HG02759 (cell line): ENCODE data around the gene CCDC40.

ENCODE experiments used
- ATAC-seq: cut with Tn5 transposase; IDR thresholded peaks from one replicate; pipeline ENCODE4 v1.9.1; 2021; ENCODE audit warnings: mild to moderate bottlenecking, moderate library complexity; ENCODE audit not compliant: unreplicated experiment

CCDC40 gene

DNA sequence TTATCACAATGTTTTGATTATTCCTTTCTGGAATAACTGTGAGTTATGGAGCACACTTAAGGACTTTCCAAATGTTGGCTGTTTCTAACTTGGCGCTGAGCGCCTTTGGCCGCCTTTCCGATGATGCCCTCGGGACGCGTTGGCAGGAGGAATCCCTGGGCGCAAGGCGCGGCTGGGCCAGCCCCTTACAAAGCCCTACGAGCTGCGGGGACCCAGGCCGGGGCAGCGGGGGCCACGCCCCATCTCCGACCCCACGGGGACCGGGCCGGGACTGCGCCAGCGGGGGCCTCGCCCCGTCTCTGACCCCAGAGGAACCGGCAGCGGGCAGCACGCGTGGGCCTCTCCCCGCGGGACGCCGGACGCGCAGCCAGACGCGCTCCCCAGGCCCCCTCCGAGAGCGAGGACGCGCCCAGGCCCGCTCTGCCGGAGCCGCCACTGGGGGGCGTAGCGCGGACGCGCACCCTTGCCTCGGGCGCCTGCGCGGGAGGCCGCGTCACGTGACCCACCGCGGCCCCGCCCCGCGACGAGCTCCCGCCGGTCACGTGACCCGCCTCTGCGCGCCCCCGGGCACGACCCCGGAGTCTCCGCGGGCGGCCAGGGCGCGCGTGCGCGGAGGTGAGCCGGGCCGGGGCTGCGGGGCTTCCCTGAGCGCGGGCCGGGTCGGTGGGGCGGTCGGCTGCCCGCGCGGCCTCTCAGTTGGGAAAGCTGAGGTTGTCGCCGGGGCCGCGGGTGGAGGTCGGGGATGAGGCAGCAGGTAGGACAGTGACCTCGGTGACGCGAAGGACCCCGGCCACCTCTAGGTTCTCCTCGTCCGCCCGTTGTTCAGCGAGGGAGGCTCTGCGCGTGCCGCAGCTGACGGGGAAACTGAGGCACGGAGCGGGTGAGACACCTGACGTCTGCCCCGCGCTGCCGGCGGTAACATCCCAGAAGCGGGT, 64.8 kb downstream of the CCDC40 start, which contains the start of gene GAA:
GAA (plus strand) TSS at position 571 of the 935 bp plus-strand sequence. CDS start 3,006 bp downstream, outside the sequence.
- ATAC-seq = peak; percentile 85

- peak; percentile 14 for ATAC-seq
These were observed 65.7 kb downstream of the CCDC40 start for GRCh38 chr17:80101946-80102663.

GRCh38 chr17:80102664-80103448, 66.4 kb downstream of the CCDC40 start:
- ATAC-seq = no peak

- ATAC-seq = no peak
These were observed 67.1 kb downstream of the CCDC40 start for GRCh38 chr17:80103449-80104085.

DNA sequence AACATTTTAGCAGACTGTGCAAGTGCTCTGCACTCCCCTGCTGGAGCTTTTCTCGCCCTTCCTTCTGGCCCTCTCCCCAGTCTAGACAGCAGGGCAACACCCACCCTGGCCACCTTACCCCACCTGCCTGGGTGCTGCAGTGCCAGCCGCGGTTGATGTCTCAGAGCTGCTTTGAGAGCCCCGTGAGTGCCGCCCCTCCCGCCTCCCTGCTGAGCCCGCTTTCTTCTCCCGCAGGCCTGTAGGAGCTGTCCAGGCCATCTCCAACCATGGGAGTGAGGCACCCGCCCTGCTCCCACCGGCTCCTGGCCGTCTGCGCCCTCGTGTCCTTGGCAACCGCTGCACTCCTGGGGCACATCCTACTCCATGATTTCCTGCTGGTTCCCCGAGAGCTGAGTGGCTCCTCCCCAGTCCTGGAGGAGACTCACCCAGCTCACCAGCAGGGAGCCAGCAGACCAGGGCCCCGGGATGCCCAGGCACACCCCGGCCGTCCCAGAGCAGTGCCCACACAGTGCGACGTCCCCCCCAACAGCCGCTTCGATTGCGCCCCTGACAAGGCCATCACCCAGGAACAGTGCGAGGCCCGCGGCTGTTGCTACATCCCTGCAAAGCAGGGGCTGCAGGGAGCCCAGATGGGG, 68.0 kb downstream of the CCDC40 start:
- ATAC-seq = no peak

- ATAC-seq = no peak
These were observed 68.5 kb downstream of the CCDC40 start for GRCh38 chr17:80104956-80105375.

DNA sequence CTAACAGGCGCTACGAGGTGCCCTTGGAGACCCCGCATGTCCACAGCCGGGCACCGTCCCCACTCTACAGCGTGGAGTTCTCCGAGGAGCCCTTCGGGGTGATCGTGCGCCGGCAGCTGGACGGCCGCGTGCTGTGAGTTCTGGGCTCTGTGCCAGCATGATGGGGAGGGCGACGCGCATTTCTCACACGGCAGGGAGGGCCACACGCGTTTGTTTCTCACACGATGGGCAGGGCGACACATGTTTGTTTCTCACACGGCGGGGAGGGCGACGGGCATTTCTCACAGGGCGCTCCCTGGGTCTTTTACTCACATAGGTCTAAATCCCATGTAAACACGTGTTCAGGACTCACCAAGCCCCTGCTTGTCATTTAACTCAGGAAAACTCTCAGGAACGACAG, 69.3 kb downstream of the CCDC40 start:
- no peak for ATAC-seq

- no peak for ATAC-seq
These were observed 69.7 kb downstream of the CCDC40 start for GRCh38 chr17:80106176-80106575.

GRCh38 chr17:80106751-80107150, 70.3 kb downstream of the CCDC40 start:
- no peak for ATAC-seq

DNA sequence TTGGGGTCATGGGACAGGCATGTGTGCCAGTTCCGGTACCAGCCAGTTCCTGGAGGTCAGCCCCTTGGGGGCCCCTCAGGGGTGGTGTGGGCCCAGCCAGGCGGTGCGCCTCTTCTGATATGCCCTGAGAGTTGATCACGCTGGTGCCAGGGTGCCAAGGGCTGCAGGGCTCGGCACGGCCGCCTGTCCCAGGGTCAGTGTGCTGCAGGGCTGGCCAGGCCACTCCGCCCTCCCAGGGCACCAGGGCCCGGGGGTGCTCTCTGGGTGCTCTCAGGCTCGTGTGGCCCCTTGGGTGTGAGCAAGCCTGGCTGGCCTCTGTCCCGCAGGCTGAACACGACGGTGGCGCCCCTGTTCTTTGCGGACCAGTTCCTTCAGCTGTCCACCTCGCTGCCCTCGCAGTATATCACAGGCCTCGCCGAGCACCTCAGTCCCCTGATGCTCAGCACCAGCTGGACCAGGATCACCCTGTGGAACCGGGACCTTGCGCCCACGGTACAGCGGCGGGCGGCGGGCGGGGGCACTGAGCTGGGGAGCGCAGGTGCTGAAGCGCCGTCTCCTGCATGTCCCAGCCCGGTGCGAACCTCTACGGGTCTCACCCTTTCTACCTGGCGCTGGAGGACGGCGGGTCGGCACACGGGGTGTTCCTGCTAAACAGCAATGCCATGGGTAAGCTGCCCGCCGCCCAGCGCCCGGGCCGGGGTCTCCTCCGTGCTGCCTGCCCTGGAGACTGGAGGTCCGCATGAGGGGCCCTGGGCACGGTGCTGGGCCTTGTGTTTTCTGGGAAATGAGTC, 71.0 kb downstream of the CCDC40 start:
- no peak for ATAC-seq

DNA sequence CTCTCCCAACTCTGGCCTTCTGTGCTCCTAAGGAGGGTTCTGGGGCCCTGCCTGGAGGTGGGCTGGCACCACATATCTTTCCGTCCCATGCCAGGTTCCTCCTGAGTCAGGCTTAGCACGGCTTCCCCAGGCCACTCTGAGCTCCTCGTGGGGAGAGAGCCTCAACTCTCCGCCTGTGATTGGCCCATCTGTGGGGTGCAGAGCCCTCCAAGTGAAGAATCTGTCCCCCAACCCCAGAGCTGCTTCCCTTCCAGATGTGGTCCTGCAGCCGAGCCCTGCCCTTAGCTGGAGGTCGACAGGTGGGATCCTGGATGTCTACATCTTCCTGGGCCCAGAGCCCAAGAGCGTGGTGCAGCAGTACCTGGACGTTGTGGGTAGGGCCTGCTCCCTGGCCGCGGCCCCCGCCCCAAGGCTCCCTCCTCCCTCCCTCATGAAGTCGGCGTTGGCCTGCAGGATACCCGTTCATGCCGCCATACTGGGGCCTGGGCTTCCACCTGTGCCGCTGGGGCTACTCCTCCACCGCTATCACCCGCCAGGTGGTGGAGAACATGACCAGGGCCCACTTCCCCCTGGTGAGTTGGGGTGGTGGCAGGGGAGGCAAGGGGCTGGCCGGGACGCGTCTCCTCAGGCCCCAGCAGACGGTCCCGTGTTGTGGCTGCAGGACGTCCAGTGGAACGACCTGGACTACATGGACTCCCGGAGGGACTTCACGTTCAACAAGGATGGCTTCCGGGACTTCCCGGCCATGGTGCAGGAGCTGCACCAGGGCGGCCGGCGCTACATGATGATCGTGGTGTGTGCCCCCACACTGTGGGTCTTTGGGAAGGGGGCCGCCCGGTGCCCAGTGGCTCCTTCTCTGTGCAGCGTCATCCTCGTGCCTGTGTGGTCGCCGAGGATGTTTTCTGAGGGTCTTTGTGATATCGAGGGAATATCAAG, 71.9 kb downstream of the CCDC40 start:
- ATAC-seq = no peak

- no peak for ATAC-seq
These were observed 72.7 kb downstream of the CCDC40 start for GRCh38 chr17:80109066-80109660.

DNA sequence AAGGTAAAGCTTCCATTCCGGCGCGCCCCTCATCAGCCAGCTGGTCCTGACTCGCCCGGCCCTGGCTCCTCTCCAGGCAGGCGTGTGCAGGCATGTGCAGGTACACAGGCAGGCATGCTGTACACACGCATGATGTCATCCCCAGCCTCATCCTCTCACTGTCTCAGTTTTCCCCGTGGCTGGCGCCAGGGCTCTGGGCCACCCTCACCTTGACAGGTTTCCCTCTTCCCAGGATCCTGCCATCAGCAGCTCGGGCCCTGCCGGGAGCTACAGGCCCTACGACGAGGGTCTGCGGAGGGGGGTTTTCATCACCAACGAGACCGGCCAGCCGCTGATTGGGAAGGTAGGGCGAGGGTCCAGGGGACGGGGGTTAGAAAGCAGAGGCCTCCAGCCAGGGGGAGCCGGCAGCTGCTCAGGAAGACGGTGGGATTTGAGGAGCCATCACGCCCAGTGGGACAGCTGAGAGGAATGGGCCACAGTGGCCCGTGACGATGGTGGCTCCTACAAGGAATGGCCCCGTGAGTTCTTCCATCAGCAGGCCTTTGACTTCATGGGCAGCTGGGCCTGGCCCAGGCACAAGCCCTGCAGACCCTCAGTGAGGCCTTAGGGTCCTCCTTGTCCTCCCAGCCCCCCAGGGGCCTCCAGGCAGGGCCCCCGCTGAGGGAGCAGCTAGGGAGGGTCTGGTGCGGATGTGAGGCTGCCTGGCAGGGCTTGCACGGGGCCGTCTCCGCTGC, 73.4 kb downstream of the CCDC40 start:
- no peak for ATAC-seq

DNA sequence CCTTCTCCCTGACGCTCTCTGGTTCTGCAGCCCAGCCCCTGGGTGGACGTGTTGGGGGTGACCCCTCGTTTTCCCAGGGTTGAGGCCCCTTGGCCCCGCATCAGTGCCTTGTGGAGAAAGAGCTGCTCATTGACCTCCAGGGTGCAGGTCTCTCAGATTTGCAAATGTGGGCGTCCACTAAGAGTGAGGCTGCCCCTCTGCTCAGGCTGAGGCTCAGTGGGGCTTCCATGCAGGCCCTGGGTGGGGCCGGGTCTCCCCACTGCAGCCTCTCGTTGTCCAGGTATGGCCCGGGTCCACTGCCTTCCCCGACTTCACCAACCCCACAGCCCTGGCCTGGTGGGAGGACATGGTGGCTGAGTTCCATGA, 74.0 kb downstream of the CCDC40 start:
- ATAC-seq = no peak

GRCh38 chr17:80110927-80111701, 74.7 kb downstream of the CCDC40 start:
- ATAC-seq = no peak

DNA sequence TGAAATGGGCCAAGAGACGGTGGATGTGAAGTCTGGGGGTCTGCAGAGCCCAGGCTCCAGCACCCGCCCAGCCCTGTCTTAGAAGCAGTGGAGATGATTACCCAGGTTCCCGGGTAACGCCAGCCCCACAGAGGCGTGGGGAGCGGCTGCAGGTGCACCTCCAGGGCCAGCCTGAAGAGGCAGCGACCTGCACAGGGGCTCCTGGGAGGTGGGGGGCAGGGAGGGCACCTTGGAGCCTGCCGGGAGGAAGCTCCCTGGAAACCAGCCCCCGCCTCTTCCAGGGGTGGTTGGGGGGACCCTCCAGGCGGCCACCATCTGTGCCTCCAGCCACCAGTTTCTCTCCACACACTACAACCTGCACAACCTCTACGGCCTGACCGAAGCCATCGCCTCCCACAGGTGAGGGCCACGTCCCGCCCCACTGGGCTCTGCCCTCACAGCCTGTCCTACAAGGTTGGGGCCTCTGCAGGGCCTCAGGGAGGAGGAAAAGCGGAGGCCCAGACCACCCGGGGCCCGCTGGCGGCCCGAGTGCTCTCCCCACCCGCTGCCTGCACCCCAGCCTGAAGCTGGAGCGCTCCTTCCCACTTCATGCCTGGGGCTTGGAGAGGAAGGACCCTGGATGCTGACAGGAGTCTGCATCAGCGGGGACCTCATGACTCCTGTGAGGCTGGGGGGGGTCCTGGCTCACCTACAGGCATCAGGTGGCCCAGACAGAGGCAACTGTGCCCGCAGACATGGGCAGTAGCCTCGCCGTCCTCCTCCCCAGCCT, 75.4 kb downstream of the CCDC40 start:
- ATAC-seq = no peak
